ENCODE data around the gene PHACTR3. TPM values are rescaled to one million over a fixed set of nuclear protein-coding genes. Genes with fewer than 3 reads are reported as not detected.

PHACTR3 gene
- total RNA-seq, 1 donor from 2014 or later = not detected

- Mint-ChIP-seq H3K9me3 (ENCODE audit: low read depth) (peaks cover 2% of the 10 kb centered on the region), H3K36me3 (ENCODE audit: low read depth) (no peaks in the 10 kb centered on the region), H3K27me3 (ENCODE audit: low read depth) (peaks cover 12% of the 10 kb centered on the region), H3K27ac (ENCODE audit: unreplicated experiment) (no peak overlapping the region), H3K4me1 (ENCODE audit: low read depth) (no peaks in the 10 kb centered on the region), H3K4me3 (ENCODE audit: unreplicated experiment) (no peak overlapping the region)
- TF ChIP-seq, protein P1, sequence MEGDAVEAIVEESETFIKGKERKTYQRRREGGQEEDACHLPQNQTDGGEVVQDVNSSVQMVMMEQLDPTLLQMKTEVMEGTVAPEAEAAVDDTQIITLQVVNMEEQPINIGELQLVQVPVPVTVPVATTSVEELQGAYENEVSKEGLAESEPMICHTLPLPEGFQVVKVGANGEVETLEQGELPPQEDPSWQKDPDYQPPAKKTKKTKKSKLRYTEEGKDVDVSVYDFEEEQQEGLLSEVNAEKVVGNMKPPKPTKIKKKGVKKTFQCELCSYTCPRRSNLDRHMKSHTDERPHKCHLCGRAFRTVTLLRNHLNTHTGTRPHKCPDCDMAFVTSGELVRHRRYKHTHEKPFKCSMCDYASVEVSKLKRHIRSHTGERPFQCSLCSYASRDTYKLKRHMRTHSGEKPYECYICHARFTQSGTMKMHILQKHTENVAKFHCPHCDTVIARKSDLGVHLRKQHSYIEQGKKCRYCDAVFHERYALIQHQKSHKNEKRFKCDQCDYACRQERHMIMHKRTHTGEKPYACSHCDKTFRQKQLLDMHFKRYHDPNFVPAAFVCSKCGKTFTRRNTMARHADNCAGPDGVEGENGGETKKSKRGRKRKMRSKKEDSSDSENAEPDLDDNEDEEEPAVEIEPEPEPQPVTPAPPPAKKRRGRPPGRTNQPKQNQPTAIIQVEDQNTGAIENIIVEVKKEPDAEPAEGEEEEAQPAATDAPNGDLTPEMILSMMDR (IDR thresholded peaks at IDR 0.05) = no peak
- no peak for DNase-seq (ENCODE audit: low spot score)
Observed at GRCh38 chr20:59667981-59668515, 63.7 kb downstream of the PHACTR3 start.

- Mint-ChIP-seq H3K4me1 (ENCODE audit: low read depth) (no peaks in the 10 kb centered on the region), H3K9me3 (ENCODE audit: low read depth) (peaks cover 2% of the 10 kb centered on the region), H3K27ac (ENCODE audit: unreplicated experiment) (no peak overlapping the region), H3K4me3 (ENCODE audit: unreplicated experiment) (no peak overlapping the region), H3K27me3 (ENCODE audit: low read depth) (peaks cover 18% of the 10 kb centered on the region), H3K36me3 (ENCODE audit: low read depth) (no peaks in the 10 kb centered on the region)
- TF ChIP-seq, protein P1 (IDR thresholded peaks at IDR 0.05) = no peak
- no peak for DNase-seq (ENCODE audit: low spot score)
Observed at GRCh38 chr20:59668926-59669850, 64.8 kb downstream of the PHACTR3 start.

- Mint-ChIP-seq H3K4me1 (ENCODE audit: low read depth) (no peaks in the 10 kb centered on the region), H3K27me3 (ENCODE audit: low read depth) (peaks cover 15% of the 10 kb centered on the region), H3K4me3 (ENCODE audit: unreplicated experiment) (no peak overlapping the region), H3K9me3 (ENCODE audit: low read depth) (peaks cover 2% of the 10 kb centered on the region), H3K36me3 (ENCODE audit: low read depth) (no peaks in the 10 kb centered on the region), H3K27ac (ENCODE audit: unreplicated experiment) (no peak overlapping the region)
- TF ChIP-seq, protein P1 (IDR thresholded peaks at IDR 0.05) = no peak
- DNase-seq (ENCODE audit: low spot score) = no peak
Observed at GRCh38 chr20:59670786-59671492, 66.6 kb downstream of the PHACTR3 start.

DNA sequence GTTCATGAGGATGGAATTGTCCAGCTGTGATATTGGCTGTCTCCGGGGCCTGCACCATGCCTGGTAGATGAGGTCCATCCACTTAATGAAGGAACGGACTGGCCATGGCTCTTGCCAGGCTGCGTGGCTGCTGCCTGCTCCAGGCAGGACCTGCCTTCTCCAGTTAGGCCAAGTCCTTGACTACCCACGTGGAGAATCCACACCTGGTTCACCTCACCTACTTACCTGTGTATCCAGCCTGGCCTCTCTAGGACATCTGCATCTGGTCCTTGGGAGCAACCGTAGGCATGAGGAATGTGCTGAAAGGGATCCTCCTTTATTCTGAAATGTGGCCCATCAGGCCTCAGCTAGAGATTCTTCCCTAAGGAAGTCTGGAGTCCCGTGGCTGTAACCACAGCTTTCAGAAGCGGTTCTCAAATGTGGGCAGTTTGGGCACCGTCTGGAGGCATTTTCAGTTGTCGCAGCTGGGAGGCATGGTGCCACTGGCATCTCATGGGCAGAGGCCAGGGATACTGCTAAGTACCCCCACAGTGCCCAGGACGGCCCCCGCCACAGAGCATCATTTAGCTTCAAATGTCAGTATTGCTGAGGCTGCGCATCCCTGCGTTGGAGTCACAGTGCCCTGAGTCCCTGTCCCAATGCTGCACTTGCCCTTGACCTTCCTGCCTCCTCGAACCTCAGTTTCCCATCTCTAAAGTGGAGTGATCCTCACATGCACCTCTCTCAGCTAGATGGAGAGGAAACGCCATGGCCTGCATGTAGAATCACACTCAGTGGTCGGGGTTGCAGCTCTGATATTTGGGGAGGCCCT is 67.5 kb downstream of the PHACTR3 start:
- TF ChIP-seq, protein P1 (IDR thresholded peaks at IDR 0.05) = no peak
- H3K4me3 Mint-ChIP-seq (ENCODE audit: unreplicated experiment) = no peak overlapping the region
- no peaks in the 10 kb centered on the region for H3K36me3 Mint-ChIP-seq (ENCODE audit: low read depth)
- peaks cover 2% of the 10 kb centered on the region for H3K9me3 Mint-ChIP-seq (ENCODE audit: low read depth)
- no peak for DNase-seq (ENCODE audit: low spot score)
- no peaks in the 10 kb centered on the region for H3K4me1 Mint-ChIP-seq (ENCODE audit: low read depth)
- peaks cover 15% of the 10 kb centered on the region for H3K27me3 Mint-ChIP-seq (ENCODE audit: low read depth)
- no peak overlapping the region for H3K27ac Mint-ChIP-seq (ENCODE audit: unreplicated experiment)
